Kidney epithelial cell (primary cell): Measurements from ENCODE around the gene NIT1. TPM values are rescaled to one million over a fixed set of nuclear protein-coding genes. Genes with fewer than 3 reads are reported as not detected.

Source experiments
- DNase-seq: peaks from one replicate; pipeline ENCODE4 v3.0.0-alpha.2; 2010; ENCODE audit warnings: low read depth
- H3K27me3 ChIP-seq: 2 replicates; pipeline ENCODE4 v1.6.0; 2011; ENCODE audit warnings: low read length; ENCODE audit not compliant: control insufficient read depth, insufficient read depth
- H3K36me3 ChIP-seq: 2 replicates; pipeline ENCODE4 v1.5.1; 2011; ENCODE audit warnings: low read length; ENCODE audit not compliant: control insufficient read depth, insufficient read depth
- H3K4me3 ChIP-seq: 2 replicates; pipeline ENCODE4 v1.5.1; 2011; ENCODE audit warnings: low read depth, mild to moderate bottlenecking, control low read depth, low read length
- CTCF ChIP-seq: IDR thresholded peaks from 2 replicates; pipeline ENCODE4 v1.5.1; 2011; ENCODE audit warnings: mild to moderate bottlenecking, moderate library complexity, low read length, control low read depth, inconsistent platforms; ENCODE audit not compliant: insufficient read depth, poor library complexity, severe bottlenecking
- total RNA-seq: library from RNA; depleted of rRNA; stranded (reverse); fragments of >200 nt; gene quantifications from 2 replicates; pipeline ENCODE4 v1.2.3, GENCODE V29; 2015

Gene NIT1
- total RNA-seq, 1 donor from 2014 or later = 35.8 TPM

GRCh38 chr1:161165742-161166668 is 48.1 kb downstream of the NIT1 start, which contains the start of gene PPOX:
Gene PPOX, plus strand, starts transcription at chr1:161166426. Its CDS starts 422 bp downstream, at chr1:161166848.
- Histone ChIP-seq H3K27me3 (no peaks in the 10 kb centered on the region), H3K36me3 (peaks cover 4% of the 10 kb centered on the region), H3K4me3 (peak within 1 kb of the TSS; percentile 80)
- DNase-seq = peak; percentile 97
- peak; percentile 67 for TF ChIP-seq CTCF

- no peaks in the 10 kb centered on the region for H3K27me3 ChIP-seq
- TF ChIP-seq CTCF = no peak
- H3K4me3 ChIP-seq = peak overlapping the region; percentile 80
- no peak for DNase-seq
- peaks cover 5% of the 10 kb centered on the region for H3K36me3 ChIP-seq
Measured at GRCh38 chr1:161166669-161167548, 49.0 kb downstream of the NIT1 start.

- Histone ChIP-seq H3K36me3 (peaks cover 5% of the 10 kb centered on the region), H3K27me3 (no peaks in the 10 kb centered on the region), H3K4me3 (no peak overlapping the region)
- TF ChIP-seq CTCF = no peak
- DNase-seq = no peak
Measured at GRCh38 chr1:161168906-161169305, 51.0 kb downstream of the NIT1 start.

Other genes with a start within 250 kb of the NIT1 start
- gene ITLN1, start 232.9 kb upstream of the NIT1 start, total RNA-seq = not detected in 2 replicates
- gene ITLN2, start 163.3 kb upstream of the NIT1 start, total RNA-seq = not detected in 2 replicates
- gene F11R, start 97.0 kb upstream of the NIT1 start, total RNA-seq = 81.7 and 87.0 TPM in 2 replicates
- 112 and 116 TPM in 2 replicates for gene TSTD1, start 79.1 kb upstream of the NIT1 start, total RNA-seq
- gene USF1, start 72.1 kb upstream of the NIT1 start, total RNA-seq = 45.9 and 55.7 TPM in 2 replicates
- gene ARHGAP30, start 48.2 kb upstream of the NIT1 start, total RNA-seq = 0.07 and 0.42 TPM in 2 replicates
- 13.1 and 13.6 TPM in 2 replicates for gene NECTIN4, start 28.5 kb upstream of the NIT1 start, total RNA-seq
- 2.9 and 3.1 TPM in 2 replicates for gene KLHDC9, start 19.7 kb upstream of the NIT1 start, total RNA-seq
- gene PFDN2, start 68 bp upstream of the NIT1 start, total RNA-seq = 98.4 and 132 TPM in 2 replicates
- gene DEDD, start 14.6 kb downstream of the NIT1 start, total RNA-seq = 29.3 and 42.1 TPM in 2 replicates
- gene UFC1, start 35.9 kb downstream of the NIT1 start, total RNA-seq = 59.6 and 85.0 TPM in 2 replicates
- gene USP21, start 41.4 kb downstream of the NIT1 start, total RNA-seq = 10.5 and 12.6 TPM in 2 replicates
- gene PPOX, start 48.3 kb downstream of the NIT1 start, total RNA-seq = 20.4 and 28.3 TPM in 2 replicates
- 39.4 and 45.7 TPM in 2 replicates for gene B4GALT3, start 59.4 kb downstream of the NIT1 start, total RNA-seq
- 0.21 and 0.33 TPM in 2 replicates for gene ADAMTS4, start 80.9 kb downstream of the NIT1 start, total RNA-seq
- gene NDUFS2, start 84.3 kb downstream of the NIT1 start, total RNA-seq = 92.4 and 96.9 TPM in 2 replicates
- gene FCER1G, start 97.2 kb downstream of the NIT1 start, total RNA-seq = not detected in 2 replicates
- not detected in 2 replicates for gene APOA2, start 105.5 kb downstream of the NIT1 start, total RNA-seq
- 6.2 and 8.0 TPM in 2 replicates for gene TOMM40L, start 108.0 kb downstream of the NIT1 start, total RNA-seq
- gene NR1I3, start 120.1 kb downstream of the NIT1 start, total RNA-seq = not detected in 2 replicates
- not detected in 2 replicates for gene PCP4L1, start 140.6 kb downstream of the NIT1 start, total RNA-seq
- 0.14 and 0.54 TPM in 2 replicates for gene MPZ, start 191.9 kb downstream of the NIT1 start, total RNA-seq
- gene SDHC, start 196.3 kb downstream of the NIT1 start, total RNA-seq = 42.8 and 47.0 TPM in 2 replicates
- not detected in 2 replicates for gene CFAP126, start 249.8 kb downstream of the NIT1 start, total RNA-seq